Left ventricle myocardium superior (tissue), 1 donor: ENCODE data around the gene MAP6. TPM values are rescaled to one million over a fixed set of nuclear protein-coding genes. Genes with fewer than 3 reads are reported as not detected.

Experiments
- ATAC-seq: fragments of 200-7000 bp; cut with Tn5 transposase; one replicate; pipeline ENCODE4 v1.9.1; 2020; ENCODE audit warnings: mild to moderate bottlenecking, moderate library complexity
- DNase-seq: peaks from one replicate; pipeline ENCODE4 v3.0.0-alpha.2; 2020
- intact Hi-C: fragments of 100-400 bp; cut with micrococcal nuclease; formaldehyde crosslinking; loops from one replicate; pipeline ENCODE4 v1.11.0; 2022
- total RNA-seq: library from RNA; stranded (reverse); fragmentation: NEBNext Ultra II Directional; extraction: Animal tissue kit (Norgen Biotek cat#: 25700); gene quantifications from one replicate; pipeline ENCODE4 v1.2.1, GENCODE V29; 2021
- donor health status: DM: no; HTN: yes; CAD: no; lungs with severe emphysema.

Gene MAP6
- total RNA-seq, 1 donor from 2014 or later = 5.4 TPM

DNA sequence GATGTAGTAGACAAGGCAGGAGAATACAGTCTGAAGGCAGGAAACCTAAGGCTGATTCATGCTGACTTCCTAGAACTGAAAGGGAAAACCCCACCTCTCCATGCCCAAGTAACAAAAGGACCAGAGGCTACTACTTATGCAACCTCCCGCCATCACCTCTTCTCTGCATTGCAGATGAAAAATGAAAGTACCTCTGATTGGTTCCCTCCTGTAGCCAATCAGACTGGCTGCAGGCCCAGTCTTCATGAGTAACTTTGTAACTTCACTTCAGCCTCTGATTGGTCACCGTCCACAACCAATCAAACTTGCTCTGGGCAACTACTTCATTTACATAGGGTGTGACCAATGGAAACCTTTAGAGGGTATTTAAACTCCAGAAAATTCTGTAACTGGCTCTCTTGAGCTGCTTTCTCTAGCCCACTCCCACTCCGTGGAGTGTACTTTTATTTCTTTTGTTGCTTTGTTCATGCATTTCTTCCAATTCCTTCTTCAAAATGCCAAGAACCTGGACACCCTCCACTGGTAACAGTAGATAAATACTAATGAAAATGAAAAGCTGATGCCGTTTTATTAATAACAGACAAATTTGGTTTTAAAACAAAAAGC is 5.2 kb upstream of the MAP6 start:
- intact Hi-C loops = no loop called here
- DNase-seq = no peak
- no peak for ATAC-seq

DNA sequence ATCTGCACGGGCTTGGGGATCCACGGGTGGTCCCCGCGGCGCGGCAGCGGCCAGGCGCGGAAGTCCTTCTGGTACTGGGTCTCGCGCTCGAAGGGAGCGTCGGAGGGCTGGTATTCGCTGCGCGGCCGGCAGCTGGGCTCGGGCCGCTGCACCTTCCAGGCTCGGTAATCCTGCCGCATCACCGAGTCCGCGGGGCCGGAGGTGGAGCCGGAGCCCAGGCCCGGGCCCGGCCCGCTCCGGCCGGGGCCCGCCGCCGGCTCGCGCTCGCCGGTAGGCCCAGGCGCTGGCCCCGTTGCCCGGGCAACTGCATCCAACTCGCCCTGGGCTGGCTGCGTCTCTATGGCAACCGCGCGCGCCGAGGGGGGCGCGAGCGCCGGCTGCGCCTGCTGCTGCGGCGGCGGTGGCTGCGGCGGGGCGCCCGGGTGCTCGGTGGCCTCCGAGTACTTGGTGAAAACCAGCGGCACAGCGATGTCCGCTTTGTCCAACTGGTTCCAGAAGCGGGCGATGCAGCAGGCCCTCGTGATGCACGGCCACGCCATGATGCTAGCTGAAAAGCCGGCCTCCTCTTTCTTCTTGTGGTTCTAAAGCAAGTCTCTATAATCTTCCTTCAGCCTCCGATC is 897 bp downstream of the MAP6 start:
- intact Hi-C loops = no loop called here
- peak; percentile 79 for DNase-seq
- ATAC-seq = peak; percentile 64

DNA sequence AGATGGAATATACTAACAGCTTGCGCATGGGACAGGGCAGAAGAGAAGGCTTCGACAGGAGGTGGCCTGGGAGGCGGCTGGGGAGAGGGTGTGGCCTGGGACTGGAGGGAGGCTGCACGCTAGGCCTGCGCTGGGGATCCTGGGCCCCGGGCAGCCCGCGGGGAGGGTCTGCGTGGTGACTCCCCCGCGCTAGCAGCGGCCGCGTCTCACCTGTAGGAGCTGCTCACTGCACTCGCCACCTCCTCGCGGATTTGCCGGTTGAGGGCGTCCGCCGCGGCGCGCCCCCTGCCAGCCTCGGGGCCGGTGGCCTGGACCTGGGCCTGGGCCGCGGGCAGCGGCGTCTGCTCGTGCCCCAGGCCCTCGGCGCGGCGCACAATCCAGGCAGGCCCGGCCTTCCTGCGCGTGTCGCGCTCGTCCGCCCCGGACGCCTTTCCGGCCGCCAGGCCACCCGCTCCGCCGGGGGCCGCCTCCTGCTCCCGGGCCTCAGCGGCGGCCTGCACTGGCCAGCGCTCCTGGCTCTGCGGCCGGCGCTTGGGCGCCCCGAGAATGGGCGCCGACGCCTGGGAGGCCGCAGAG is 1.5 kb downstream of the MAP6 start:
- DNase-seq (peak; percentile 63), ATAC-seq (peak; percentile 76)
- intact Hi-C loops = no loop called here

DNA sequence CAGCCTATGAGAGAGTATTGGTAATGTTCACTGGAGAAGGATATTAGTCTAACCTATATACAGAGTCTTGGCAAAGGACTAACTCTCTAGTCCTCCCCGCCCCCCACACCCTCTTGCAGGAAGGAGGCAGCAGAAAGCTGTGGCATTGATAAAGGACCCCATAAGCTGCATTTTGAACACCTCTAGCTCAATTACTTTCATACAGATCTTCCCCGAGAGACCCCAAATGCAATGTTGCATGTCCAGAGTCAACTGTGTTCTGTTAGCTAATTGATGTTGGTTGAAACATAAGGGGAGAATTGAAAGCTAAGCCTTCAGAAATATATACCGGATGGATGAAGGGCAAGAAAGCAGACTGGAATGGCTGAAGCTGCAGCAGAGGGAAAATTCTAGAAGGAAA is 2.8 kb downstream of the MAP6 start:
- ATAC-seq = no peak
- DNase-seq = no peak
- intact Hi-C loops = no loop called here

DNA sequence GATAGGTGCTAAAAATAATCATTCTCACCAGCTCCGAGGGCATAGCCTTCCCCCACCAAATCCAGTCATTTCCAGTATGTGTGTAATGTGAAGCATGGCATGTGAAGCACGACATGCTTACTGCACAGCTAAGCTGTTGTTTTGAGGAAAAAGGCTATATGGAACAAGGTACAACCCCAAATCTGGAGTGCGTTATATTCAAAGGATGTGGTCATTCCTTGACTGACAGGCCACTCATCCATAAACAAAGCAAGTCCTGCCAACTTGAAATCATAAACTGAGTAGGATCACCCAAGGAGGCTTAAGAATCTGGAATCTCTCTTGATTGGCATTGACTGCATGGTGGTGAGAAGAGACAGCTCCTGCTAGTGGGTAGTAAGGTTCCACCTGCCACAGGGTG is 3.7 kb downstream of the MAP6 start:
- DNase-seq (no peak), ATAC-seq (no peak)
- intact Hi-C loops = no loop called here

DNA sequence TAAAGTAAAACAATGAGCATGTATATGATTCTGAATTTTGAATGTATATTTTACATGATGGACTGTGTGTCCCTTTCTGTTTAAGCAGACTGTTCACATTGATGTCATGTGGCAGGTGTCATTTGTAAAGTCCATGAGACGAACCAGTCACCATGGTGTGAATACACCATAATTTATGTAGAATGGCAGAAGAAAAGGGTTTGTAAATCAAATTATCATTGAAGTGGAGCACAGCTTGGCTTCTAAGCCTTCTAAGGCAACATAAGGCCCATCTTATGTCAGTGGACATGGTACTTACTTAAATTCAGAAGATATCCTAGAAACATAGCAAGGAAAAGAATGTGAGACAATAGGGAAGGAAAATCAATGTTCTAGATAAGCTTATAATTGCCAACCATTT is 4.4 kb downstream of the MAP6 start:
- ATAC-seq (no peak), DNase-seq (no peak)
- intact Hi-C loops = no loop called here

DNA sequence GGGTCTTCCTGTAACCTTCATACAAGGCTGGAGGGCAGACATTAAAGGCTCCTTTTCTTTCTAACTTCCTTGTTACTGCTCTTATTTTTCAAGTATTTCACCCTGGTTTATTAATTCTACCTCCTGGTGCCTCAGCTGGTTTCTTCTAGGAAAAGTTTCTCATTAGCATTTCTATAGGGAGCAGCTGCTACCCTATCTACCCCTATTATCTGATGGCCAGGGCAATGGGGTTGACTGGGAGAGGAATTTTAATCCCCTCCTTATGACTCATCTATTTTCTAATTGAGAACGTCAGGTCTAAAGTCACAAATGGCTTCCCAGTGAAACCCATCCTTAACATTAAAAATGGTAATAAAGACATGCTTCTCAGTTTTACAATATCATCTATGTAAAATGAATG is 5.0 kb downstream of the MAP6 start:
- no peak for DNase-seq
- no peak for ATAC-seq
- intact Hi-C loops = no loop called here

DNA sequence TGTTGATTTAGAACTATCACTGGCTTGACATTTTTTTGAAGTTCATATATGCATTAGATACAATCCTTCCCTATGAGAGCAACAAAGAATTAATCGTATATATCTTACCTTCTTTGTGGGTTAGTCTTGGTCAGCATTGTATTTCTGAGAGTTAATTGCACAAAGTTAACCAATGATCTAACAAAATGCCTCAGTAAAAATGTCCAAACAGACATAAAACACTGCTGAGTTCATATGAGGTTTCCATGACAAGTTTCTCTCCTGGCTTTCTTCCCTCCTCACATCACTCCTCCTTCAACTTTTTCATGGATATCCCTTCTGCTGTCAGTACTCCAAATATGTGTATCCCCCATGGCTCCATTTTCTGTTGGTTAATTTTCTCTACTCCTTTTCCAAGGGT is 9.0 kb downstream of the MAP6 start:
- DNase-seq (no peak), ATAC-seq (no peak)
- intact Hi-C loops = no loop called here

DNA sequence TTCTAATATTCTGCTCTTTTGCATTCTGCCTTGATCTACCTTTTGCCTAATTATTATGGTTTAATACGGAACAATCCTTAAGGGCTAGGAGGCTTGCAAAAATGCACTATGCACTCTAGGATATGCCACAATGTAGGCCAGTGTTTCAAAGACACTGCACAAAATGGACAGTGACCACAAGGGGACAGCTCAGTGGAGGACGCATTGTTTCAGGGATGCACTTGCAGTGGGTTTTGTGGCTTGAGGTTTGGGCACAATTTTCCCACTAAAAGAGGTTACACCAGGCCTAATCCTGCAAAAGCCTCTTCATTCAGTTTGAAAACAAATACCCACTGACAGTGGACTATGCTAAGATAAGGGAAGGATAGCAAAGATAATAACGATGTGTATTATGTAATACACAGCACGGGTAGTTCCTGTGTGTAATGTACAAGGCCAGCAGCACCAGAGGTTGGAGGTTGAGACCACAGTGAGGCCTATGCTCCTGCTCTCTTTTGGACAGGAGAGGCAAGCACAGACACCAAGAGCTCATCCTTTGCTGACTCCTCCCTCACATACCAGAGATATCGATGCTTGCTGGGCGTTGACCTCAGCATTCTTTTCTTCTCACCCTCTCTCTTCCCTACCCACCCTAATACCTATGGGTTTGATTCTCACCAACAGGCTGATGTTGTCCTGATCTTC is 12.7 kb downstream of the MAP6 start:
- intact Hi-C loops = no loop called here
- DNase-seq = no peak
- no peak for ATAC-seq

DNA sequence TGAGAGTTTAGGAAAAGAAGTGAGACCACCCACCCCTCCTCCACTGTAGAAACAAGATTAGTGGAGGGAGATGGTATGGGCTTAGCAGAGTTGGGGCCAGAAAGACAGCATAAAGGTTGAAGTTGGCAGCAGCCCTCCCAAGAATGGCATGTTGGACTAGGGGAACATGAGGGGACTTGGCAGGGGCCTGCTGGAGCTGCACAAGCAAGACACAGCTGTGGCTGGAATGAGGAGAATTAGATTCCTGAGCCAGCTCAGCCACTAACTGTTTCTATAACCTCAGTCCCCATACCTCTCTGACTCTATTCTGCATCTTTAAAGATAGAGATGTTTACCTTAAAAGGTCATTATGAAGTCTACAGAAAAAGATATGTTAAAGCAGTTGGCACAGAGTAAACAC is 13.2 kb downstream of the MAP6 start:
- peak; percentile 52 for ATAC-seq
- intact Hi-C loops = no loop called here
- DNase-seq = no peak

DNA sequence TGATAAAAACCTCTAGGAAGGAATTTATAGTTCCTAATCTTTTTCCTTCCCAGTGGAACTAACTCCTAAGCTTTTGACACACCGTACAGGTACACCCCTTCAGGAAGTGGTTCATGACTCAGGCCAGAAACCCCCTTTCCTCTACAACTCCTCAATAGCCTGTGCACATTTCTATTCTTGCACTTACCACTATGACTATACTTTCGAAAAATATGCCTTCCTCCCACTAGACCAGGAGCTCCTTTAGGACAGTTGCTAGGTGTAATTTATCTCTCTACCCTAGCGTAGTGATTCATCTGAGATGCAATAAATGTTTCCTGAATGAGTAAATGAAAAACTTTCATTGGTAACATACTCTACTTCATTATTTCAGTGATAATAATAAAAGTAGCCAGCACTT is 14.5 kb downstream of the MAP6 start:
- no peak for ATAC-seq
- no peak for DNase-seq
- intact Hi-C loops = no loop called here

DNA sequence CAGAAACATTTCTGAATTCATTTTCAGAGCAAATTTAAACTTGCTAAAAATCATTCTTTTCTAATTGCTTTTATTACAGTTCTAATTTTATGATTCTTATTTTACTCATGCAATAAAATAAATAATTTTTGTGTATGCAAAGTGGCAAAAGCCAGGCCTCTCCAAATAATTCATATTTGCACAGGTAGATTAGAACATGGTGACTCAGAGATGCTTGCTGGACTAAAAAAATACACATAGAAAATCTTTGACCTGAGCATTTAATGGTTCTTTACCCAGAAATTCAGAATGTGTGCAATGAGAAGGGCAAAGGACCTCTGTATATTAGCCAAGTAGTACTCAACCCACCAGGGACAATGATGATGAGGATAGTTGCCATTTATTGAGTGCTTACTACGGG is 15.3 kb downstream of the MAP6 start:
- no peak for DNase-seq
- intact Hi-C loops = no loop called here
- no peak for ATAC-seq

DNA sequence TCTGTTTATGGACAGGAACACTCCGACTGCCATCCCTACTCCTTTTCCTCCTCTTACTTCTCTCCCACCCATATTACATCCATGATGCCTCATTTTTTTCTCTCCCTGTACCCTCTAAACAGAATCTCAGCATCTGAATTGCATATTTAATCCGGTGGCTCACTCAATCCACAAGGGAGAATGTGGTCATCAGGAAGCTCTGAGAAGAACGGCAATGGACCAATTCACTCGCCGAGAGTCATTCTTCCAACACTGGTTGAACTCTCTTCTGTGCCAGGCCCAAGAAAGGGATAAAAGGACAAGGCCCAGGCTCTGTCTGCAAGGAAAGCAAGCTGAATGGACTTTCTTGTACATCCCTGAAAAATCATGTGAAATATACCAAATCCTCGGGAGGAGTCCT is 15.9 kb downstream of the MAP6 start:
- intact Hi-C loops = no loop called here
- no peak for DNase-seq
- no peak for ATAC-seq

DNA sequence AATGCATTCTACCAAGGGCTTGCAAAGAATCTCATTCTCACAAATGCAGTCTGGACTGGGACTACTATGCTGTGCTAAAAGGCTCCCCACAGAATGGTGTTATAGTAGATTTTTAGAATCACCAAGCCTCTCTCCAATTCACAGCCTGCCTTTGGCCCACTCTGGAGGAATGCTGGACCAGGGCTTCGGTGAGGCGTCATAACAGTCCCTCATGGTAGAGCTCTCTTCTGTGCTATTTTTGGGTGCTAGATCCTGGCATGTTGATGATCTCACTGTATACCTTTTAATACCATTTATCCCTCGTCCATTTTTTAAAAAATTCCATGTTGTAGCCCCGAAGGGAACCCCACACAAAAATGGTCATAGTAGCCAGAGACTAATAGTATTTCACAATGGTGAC is 17.6 kb downstream of the MAP6 start:
- DNase-seq = no peak
- peak; percentile 72 for ATAC-seq
- intact Hi-C loops = no loop called here

DNA sequence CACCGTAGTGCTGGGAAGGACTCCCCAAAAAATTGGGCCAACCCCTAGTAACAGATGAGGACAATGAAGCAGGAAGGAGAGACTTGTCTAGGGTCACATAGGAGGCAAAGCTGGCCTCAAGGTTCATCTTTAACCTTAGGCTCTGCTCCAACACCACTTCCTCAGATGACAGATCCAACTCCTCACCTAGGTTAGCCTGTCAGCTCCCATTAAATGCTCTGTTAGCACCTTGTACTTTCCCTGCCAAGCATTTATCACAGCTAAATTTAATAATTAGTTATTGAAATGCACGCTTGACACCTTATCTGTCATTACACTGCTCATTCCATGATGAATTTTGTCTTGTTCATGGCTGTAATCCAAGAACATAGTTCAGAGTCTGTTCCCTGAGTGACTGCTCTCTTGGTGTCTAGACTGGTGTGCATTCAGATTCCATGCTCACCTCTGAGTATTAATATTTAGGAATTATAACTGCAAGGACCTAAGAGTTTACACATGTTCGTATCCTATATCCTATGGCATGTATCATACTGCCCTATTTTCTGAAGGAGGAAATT is 18.6 kb downstream of the MAP6 start:
- peak; percentile 83 for ATAC-seq
- no peak for DNase-seq
- intact Hi-C loops = no loop called here

DNA sequence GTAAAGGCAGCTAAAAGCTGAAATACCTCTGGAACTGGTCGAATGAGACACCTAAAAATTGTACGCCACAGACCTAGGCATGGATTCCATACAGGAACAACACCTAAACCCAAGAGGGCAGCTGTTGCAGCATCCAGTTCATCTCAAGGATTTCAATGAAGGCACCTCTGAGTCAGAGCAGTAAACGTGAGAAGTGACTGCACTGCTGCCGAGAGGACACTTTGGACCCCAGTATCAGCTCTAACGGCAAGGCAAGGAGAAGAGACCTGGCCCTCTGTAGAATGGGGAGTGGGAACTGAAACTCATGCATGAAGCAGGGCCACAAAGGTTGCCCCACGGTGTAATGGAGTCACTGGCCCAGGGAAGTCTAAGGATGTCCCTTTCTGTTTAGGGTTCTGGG is 23.9 kb downstream of the MAP6 start:
- ATAC-seq (no peak), DNase-seq (no peak)
- intact Hi-C loops = no loop called here

DNA sequence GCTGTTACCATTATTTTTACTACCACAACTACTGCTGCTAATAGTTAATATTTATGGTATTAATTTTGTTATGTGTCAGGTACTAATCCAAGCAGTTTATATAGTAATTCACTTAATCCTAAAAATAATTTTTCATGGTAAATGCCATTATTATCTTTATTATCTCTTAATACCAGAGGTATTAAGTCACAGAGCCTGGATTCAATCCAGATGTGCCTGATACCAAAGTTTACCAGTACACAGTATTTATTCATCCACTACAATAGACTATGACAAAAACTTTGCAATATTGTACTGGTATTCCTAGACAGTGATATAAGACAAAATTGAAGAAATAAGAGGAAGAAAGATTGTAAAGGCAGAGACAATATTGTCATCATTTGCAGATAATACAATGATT is 24.5 kb downstream of the MAP6 start:
- DNase-seq (no peak), ATAC-seq (no peak)
- intact Hi-C loops = no loop called here

DNA sequence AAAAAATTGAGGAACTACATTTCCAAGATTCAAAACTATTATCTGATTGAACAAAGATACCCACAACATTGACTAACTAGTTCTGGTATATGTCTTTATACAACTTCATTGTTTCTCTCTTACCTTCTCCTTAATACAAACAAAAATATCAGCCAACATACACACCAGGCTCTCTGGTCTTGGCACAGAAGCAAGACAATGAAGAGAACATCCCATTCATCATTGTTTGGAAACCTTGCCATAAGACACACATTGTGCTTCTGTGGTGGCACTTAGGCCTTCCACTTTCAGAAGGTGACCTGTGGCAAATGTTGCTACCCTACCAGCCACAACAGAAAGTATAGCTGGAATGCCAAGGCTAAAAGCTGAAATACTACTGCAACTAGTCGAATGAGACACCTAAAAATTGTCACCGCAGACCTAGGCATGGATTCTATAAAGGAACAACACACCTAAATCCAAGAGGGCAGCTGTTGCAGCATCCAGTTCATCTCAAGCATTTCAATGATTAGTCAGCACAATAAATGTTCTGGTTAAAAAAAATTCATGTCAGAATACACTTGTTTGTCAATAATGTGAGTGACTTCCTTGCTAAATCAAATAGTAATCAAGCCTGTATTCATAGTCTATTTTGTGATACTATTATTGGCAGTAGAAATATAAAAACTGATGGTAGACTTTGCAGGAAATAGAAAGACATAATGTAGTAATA is 26.3 kb downstream of the MAP6 start:
- intact Hi-C loops = no loop called here
- ATAC-seq = no peak
- no peak for DNase-seq

DNA sequence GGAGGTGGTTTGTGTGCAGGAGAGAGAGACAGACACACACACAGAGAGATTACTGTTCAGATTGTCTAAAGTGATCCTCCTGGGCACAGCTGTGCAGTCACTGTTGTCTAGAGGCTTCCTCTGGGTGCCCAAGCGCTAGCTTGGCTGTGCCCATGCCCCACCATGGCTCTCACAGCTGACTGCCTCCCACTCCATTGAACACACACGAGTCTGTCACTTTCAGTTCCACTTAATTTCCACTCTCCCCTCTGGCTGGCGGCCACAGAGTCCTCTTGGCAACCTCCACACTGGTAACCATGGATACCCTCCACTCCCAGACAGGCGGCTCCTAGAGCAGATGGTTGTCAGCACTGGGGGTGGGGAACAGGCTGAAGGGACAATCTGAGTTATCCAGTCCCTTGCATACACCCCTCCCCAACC is 29.1 kb downstream of the MAP6 start:
- DNase-seq = peak; percentile 83
- intact Hi-C loops = no loop called here
- peak; percentile 94 for ATAC-seq

DNA sequence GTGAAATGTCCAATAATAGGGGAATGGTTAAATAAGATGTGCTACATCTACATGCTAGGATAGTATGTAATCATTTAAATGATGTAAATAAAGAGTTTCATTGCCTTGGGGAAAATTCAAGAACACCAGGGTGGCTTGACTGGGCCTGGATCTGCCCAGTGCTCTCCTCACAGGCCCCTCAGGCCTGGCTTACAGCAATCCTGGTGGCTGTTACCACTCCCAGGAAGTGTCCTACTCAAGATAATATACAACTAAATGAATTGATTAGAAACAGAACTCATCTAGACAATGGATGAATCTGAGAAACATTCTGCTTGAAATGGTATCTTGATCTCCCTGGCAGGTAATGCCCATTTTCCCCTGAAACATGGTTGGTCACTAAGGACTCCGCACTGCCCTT is 30.8 kb downstream of the MAP6 start:
- DNase-seq (no peak), ATAC-seq (no peak)
- intact Hi-C loops = no loop called here
